Activated CD4-positive, alpha-beta T cell treated with anti-CD3 and anti-CD28 coated beads, Interleukin-2, amount 50 U/mL, for 1 hour (primary cell): Measurements from ENCODE around the gene ADAMTS12.
"Not testable (repeated sequence)": the region's sequence is repeated elsewhere in the genome, so short reads cannot be mapped to it uniquely, and the experiment has no call there.

ENCODE experiments used
- DNase-seq: peaks from one replicate; pipeline ENCODE4 v3.0.0-alpha.2; 2020

Gene ADAMTS12, protein sequence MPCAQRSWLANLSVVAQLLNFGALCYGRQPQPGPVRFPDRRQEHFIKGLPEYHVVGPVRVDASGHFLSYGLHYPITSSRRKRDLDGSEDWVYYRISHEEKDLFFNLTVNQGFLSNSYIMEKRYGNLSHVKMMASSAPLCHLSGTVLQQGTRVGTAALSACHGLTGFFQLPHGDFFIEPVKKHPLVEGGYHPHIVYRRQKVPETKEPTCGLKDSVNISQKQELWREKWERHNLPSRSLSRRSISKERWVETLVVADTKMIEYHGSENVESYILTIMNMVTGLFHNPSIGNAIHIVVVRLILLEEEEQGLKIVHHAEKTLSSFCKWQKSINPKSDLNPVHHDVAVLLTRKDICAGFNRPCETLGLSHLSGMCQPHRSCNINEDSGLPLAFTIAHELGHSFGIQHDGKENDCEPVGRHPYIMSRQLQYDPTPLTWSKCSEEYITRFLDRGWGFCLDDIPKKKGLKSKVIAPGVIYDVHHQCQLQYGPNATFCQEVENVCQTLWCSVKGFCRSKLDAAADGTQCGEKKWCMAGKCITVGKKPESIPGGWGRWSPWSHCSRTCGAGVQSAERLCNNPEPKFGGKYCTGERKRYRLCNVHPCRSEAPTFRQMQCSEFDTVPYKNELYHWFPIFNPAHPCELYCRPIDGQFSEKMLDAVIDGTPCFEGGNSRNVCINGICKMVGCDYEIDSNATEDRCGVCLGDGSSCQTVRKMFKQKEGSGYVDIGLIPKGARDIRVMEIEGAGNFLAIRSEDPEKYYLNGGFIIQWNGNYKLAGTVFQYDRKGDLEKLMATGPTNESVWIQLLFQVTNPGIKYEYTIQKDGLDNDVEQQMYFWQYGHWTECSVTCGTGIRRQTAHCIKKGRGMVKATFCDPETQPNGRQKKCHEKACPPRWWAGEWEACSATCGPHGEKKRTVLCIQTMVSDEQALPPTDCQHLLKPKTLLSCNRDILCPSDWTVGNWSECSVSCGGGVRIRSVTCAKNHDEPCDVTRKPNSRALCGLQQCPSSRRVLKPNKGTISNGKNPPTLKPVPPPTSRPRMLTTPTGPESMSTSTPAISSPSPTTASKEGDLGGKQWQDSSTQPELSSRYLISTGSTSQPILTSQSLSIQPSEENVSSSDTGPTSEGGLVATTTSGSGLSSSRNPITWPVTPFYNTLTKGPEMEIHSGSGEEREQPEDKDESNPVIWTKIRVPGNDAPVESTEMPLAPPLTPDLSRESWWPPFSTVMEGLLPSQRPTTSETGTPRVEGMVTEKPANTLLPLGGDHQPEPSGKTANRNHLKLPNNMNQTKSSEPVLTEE (N-terminal part only)

DNA sequence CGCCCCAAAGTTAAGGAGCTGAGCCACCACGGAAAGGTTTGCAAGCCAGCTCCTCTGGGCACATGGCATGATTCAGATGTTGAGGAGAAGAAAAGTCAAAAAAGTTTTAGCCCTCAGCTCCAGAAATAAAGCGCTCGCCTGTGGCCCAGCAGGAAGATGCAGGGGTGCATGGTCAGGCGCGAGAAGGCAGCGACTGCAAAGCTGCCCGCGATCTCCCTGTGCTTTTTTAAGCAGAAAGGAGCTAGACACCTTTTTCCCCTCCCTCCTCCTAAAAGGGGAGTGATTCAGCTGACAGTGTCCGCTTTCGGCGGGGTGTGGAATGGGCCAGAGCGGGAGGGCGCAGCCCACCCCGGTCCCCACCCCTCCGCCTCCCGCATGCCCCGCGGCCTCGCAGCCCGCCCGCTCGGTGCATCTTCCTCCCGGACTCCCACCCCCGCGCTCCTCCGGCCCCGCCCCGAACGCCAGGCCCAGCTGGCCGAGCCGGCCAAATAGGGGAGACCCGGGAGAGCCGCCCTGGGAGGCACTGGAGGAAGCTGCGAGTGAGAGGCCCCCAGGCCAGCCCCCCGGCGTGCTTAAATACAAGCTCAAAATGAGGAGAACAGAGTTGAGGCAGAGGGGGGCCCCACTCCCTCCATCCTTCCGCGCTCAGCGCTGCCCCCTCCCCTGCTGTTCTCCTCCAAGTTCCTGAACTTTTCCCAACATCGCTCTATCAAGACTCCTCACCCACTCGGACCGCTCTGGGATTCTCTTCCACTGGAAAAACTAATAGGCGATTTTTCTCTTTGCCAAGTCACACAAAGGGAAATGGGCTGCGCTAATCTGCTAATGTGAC lies at the start of gene ADAMTS12:
Gene ADAMTS12, minus strand, starts transcription at position 203 of the 832 bp plus-strand sequence. Its CDS starts 134 bp downstream, at position 69.
- DNase-seq = no peak

GRCh38 chr5:33941090-33941489 lies 49.3 kb upstream of the ADAMTS12 start:
- DNase-seq = no peak

- no peak for DNase-seq
Measured at GRCh38 chr5:33939556-33940262, 47.9 kb upstream of the ADAMTS12 start.

DNA sequence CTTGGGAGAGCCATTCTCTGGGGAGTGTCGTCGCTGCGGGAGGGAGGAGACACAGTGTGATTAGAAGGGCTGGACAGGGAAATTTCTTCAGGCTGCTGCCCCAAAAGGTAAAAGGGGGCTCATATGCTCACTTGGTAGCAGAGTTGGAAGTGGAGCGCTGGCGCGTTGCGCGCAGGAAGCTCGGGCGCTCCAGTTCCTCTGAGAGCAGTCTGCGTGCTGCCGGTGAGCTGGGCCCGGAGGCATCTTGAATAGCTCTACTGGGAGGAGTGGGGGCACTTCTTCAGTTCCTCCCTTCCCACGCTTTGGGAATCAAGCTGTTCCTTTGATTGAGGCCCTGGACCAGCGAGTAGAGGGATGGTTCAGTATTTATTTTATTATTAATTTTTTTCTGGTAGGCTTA lies 47.1 kb upstream of the ADAMTS12 start:
- DNase-seq = no peak

GRCh38 chr5:33938507-33938796 lies 46.7 kb upstream of the ADAMTS12 start:
- DNase-seq = no peak

DNA sequence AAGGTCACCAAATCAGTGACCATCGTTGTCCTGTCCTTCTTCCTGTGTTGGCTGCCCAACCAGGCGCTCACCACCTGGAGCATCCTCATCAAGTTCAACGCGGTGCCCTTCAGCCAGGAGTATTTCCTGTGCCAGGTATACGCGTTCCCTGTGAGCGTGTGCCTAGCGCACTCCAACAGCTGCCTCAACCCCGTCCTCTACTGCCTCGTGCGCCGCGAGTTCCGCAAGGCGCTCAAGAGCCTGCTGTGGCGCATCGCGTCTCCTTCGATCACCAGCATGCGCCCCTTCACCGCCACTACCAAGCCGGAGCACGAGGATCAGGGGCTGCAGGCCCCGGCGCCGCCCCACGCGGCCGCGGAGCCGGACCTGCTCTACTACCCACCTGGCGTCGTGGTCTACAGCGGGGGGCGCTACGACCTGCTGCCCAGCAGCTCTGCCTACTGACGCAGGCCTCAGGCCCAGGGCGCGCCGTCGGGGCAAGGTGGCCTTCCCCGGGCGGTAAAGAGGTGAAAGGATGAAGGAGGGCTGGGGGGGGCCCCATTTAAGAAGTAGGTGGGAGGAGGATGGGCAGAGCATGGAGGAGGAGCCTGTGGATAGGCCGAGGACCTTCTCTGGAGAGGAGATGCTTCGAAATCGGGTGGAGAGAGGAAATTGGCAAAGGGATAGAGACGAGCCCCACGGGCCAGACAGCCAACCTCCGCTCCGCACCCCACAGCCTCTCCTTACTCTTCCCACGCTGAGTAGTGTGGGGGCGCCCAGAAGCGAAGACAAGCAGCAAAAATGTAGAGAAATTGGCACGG lies 46.1 kb upstream of the ADAMTS12 start:
- no peak for DNase-seq

DNA sequence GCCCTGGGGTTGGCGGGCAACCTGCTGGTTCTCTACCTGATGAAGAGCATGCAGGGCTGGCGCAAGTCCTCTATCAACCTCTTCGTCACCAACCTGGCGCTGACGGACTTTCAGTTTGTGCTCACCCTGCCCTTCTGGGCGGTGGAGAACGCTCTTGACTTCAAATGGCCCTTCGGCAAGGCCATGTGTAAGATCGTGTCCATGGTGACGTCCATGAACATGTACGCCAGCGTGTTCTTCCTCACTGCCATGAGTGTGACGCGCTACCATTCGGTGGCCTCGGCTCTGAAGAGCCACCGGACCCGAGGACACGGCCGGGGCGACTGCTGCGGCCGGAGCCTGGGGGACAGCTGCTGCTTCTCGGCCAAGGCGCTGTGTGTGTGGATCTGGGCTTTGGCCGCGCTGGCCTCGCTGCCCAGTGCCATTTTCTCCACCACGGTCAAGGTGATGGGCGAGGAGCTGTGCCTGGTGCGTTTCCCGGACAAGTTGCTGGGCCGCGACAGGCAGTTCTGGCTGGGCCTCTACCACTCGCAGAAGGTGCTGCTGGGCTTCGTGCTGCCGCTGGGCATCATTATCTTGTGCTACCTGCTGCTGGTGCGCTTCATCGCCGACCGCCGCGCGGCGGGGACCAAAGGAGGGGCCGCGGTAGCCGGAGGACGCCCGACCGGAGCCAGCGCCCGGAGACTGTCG lies 45.4 kb upstream of the ADAMTS12 start:
- no peak for DNase-seq

GRCh38 chr5:33936381-33937016 lies 44.7 kb upstream of the ADAMTS12 start, which contains the start of gene RXFP3:
Gene RXFP3, plus strand, starts transcription at chr5:33936386. Its CDS starts 355 bp downstream, at chr5:33936741.
- no peak for DNase-seq

DNA sequence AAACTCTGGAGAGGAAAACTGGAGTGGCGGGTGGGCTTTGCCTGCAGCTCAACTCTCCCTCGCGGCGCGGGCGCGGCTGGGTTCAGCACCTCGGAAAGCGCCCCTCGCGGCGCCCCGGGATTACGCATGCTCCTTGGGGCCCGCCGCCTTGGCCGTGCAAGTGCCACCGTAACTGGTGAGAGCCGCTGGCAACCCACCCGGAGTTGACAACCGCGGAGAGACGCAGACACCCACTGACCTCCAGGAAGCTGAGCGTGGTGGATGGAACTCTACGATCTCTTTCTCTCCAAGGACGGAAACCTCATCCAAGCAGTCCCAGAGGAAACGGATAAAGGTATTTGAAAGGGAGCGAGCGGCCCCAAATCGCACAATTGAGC lies 44.2 kb upstream of the ADAMTS12 start:
- DNase-seq = peak; percentile 24

DNA sequence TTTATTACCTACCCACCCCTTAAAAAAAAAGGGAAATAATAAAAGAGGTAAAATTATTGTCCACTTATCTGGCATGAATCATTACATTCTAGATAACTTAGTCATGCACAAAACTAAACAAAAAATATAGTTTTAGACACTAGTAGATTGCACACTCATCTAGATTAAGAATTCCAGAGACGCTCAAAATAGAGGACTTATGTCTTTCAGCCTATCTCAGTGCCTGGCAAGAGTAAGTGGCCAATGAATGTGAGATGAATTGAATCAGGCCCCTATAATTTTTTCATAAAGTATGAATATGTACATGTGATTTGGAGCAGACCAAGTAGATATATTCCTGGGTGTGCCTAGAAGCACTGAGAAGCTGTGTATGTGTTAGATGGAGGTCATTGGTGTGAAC lies 42.4 kb upstream of the ADAMTS12 start:
- no peak for DNase-seq

GRCh38 chr5:33933723-33934169 lies 42.0 kb upstream of the ADAMTS12 start:
- DNase-seq = no peak

DNA sequence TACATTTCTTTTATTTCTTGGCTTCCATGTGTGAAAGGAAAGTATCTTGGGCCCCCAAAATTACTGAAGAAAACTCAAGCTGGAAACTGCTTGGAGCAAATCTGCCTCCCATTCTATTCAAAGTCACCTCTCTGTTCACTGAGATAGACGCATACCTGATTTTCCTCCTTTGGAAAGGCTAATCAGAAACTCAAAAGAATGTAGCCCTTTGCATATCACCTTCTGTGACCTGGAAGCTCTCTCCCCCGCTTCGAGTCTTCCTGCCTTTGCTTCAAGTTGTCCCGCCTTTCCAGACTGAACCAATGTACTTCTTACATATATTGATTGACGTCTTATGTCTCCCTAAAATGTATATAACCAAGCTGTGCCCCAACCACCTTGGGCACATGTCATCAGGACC lies 39.3 kb upstream of the ADAMTS12 start:
- no peak for DNase-seq

DNA sequence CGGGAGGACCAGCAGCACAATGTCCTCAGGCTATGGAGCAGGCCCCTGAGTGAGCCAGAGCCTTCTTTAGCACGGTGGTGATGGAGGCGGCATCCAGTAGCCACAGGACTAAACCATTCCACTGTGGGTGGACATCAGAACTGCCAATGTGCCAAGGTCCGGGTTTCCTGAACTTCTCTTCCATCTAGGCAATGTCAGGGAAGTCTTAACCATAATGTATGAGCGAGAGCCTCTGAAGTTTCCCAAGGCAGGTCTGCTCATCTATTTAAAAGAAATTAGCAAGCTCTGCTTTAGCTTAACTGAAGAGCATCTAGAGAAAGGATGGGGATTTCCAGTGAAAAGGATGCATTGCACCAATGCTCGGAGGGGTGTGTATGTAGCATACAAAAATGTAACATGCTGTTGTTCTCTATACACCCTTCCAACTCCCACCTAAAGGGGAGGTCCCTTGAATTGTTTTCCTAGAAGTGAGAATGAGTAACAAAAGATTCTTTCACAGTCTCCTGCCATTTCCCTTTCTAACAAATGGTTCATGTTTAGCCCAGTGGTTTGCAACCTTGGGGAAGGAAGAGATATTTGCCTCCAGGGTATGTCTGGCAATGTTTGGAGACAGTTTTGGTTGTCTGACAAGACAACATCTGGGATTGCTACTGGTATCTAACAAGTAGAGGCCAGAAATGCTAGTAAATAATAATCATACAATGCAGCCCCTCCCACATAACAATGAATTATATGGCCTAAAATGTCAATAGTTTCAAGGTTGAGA lies 38.3 kb upstream of the ADAMTS12 start:
- no peak for DNase-seq

DNA sequence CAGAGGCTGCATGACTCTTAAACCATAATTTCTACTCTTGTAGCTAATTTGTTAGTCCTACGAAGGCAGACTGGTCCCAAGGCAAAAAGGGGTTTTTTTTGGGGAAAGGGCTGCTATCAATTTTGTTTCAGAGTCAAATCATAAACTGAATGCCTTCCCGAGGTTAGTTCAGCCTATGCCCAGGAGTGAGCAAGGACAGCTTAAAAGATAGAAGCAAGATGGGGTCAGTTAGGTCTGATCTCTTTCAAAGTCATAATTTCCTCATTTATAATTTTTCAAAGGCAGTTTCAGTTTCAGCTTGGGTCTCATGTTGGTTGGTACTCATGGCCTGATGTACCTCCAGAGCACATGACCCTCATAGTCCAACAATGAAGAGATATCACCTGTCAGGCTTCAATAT lies 36.5 kb upstream of the ADAMTS12 start:
- DNase-seq = no peak

DNA sequence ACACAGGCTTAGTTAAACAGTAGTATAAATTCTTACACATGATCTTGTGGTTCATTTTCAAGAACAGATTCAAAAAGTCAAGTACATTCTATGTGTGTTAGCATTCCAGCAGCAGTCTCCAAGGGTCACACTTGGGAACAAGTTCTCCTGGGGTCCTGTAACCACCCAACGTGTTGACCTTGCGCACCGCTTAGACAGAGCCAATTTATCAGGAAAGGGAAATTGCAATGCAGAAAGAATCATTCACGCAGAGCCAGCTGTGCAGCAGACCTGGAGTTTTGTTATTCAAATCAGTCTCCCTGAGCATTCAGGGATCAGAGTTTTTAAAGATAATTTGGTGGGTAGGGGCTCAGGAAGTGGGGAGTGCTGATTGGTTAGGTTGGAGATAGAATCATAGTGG lies 35.9 kb upstream of the ADAMTS12 start:
- DNase-seq = no peak

DNA sequence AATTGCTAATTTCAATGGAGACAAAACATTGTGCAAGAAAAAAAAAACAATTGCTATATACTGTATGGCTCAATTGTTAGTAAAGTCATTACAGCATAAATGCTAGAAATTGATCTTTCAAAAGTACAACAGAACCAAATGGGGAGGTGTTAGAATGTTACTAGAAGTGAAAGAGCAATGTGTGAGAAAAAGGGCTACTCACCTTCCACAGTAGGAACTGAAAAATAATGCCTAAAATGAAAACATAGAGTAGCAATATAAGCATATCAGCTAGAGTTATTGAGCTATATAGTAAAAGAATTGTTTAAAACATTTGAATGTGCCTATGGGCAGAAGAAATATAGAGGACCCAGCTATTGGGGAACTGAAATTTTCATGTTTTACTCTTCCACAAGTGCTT lies 33.5 kb upstream of the ADAMTS12 start:
- DNase-seq = no peak

DNA sequence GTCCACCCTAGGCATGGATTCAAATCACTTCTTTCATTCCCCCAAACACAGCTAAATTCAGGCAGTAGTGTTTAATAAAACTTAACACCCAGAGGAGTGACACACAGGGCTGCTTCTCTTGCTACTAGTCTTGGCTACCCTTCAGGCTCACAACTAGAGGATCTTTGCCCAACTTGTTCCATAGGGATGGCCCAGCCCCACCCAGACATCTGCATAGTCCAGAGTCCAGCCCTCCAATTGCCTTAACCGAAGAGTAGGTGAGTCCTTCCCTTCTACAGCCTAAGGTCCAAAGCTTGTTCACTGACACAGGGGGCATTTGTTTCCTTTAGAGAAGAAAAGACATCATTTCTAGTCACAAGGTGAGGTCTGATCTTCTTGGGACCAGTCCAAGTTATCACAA lies 29.2 kb upstream of the ADAMTS12 start:
- no peak for DNase-seq

- not testable (repeated sequence) for DNase-seq
Measured at GRCh38 chr5:33914844-33915243, 23.1 kb upstream of the ADAMTS12 start.

DNA sequence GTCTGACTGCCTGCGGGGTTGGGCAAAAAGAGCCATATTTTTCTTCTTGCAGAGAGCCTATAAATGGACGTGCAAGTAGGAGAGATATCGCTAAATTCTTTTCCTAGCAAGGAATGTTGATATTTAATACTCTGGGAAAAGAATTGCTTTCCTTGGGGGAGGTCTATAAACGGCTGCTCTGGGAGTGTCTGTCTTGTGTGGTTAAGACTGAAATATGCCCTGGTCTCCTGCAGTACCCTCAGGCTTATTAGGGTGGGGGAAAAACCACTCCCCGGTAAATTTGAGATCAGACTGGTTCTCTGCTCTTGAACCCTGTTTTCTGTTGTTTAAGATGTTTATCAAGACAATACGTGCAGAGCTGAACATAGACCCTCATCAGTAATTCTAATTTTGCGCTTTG lies 14.5 kb upstream of the ADAMTS12 start:
- DNase-seq = not testable (repeated sequence)
